ENCODE results near the gene C19orf81.

The C19orf81 gene

DNA sequence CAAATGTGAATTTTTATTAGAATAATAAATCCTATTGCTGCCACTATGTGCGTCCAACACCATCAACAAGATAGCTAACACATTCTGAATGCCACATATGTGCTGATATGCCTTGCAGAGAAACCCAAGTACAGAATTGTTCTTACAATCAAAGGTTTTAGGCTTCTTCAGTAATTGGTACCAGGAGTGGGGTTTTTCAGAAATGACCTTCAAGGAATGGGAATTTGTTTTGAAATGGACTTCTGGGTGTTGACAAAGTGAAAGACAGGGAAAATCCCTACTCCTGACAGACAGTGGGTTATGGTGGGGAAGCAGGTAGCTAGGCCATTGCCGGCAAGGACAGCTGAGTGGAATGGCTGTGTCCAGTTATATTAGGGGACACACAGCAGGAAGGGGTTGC lies 15.3 kb upstream of the C19orf81 start:
- no peak overlapping the region for H2AFZ ChIP-seq (ENCODE audit: low read length)
- no peaks in the 10 kb centered on the region for H3K4me1 ChIP-seq (ENCODE audit: insufficient read depth, low read length, severe bottlenecking)
- H3K27ac ChIP-seq (ENCODE audit: low read depth, low read length, poor library complexity, severe bottlenecking), result no peak overlapping the region
- no peaks in the 10 kb centered on the region; the same call in 1 of the 2 replicates for H3K36me3 ChIP-seq (ENCODE audit: insufficient read depth, low read length)
- H3K79me2 ChIP-seq (ENCODE audit: insufficient read depth, low read length), result no peaks in the 10 kb centered on the region
- H4K20me1 ChIP-seq (ENCODE audit: insufficient read depth, low read length), result no peaks in the 10 kb centered on the region
- no peak overlapping the region for H3K9ac ChIP-seq (ENCODE audit: low read length)
- H3K4me2 ChIP-seq (ENCODE audit: low read length), result no peak overlapping the region
- no peak overlapping the region for H3K4me3 ChIP-seq (ENCODE audit: low read depth, low read length, poor library complexity, severe bottlenecking)
- no peaks in the 10 kb centered on the region for H3F3A ChIP-seq (ENCODE audit: insufficient read depth, low read length)
- TF ChIP-seq, protein P1, sequence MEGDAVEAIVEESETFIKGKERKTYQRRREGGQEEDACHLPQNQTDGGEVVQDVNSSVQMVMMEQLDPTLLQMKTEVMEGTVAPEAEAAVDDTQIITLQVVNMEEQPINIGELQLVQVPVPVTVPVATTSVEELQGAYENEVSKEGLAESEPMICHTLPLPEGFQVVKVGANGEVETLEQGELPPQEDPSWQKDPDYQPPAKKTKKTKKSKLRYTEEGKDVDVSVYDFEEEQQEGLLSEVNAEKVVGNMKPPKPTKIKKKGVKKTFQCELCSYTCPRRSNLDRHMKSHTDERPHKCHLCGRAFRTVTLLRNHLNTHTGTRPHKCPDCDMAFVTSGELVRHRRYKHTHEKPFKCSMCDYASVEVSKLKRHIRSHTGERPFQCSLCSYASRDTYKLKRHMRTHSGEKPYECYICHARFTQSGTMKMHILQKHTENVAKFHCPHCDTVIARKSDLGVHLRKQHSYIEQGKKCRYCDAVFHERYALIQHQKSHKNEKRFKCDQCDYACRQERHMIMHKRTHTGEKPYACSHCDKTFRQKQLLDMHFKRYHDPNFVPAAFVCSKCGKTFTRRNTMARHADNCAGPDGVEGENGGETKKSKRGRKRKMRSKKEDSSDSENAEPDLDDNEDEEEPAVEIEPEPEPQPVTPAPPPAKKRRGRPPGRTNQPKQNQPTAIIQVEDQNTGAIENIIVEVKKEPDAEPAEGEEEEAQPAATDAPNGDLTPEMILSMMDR (IDR thresholded peaks at IDR 0.05; ENCODE audit: low read length), result no peak
- no peak for TF ChIP-seq EZH2 (IDR thresholded peaks at IDR 0.05; ENCODE audit: borderline replicate concordance, low read length)
- H3K9me2 ChIP-seq (ENCODE audit: low read depth, low read length), result no peaks in the 10 kb centered on the region
- 0 out of 2 replicates have a peak, but pooled peaks cover 4% of the 10 kb centered on the region for H3K27me3 ChIP-seq (ENCODE audit: insufficient read depth, low read length)
- peaks cover 7% of the 10 kb centered on the region for H3K9me3 ChIP-seq (ENCODE audit: low read length)

DNA sequence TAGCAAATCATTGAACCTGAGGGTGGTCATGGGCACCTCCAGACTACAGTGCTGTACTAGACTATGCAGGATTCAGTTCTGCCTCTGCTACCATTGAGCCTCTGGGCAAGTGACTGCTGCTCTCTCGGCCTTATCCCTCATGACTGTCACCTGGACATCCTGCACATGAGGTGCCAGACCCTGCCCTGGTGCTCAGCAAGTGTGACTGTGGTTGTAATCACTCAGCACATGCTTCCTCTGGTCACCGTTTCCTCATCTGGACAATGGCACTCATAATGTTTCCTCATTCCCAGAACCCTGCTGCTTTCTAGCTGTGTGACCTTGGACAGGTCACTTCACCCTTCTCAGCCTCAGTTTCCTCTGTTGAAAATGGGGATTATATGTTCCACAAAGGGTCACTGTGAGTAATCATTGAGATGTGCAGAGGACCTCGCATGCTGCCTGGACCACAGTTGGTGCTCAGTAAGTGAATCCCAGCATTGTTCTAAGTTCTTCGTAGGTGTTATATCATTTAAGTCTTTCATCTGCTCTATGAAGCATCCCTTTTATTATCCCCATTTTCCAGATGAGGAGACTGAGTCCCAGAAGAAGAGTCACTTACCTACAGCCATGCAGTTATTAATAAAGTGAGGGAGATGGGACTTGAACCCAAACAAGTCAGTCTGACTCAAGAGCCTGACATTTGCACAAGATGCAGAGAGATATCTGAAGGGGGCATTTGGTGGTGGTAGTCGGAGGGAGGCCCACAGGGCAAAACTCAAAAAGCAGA lies 12.7 kb upstream of the C19orf81 start:
- H3K27ac ChIP-seq (ENCODE audit: low read depth, low read length, poor library complexity, severe bottlenecking), result no peak overlapping the region
- no peaks in the 10 kb centered on the region for H3K79me2 ChIP-seq (ENCODE audit: insufficient read depth, low read length)
- no peak overlapping the region for H3K9ac ChIP-seq (ENCODE audit: low read length)
- 0 out of 2 replicates have a peak, but pooled peaks cover 4% of the 10 kb centered on the region for H3K27me3 ChIP-seq (ENCODE audit: insufficient read depth, low read length)
- no peaks in the 10 kb centered on the region for H3F3A ChIP-seq (ENCODE audit: insufficient read depth, low read length)
- H3K9me3 ChIP-seq (ENCODE audit: low read length), result peaks cover 7% of the 10 kb centered on the region
- no peaks in the 10 kb centered on the region for H3K4me1 ChIP-seq (ENCODE audit: insufficient read depth, low read length, severe bottlenecking)
- H3K4me2 ChIP-seq (ENCODE audit: low read length), result no peak overlapping the region
- no peaks in the 10 kb centered on the region for H4K20me1 ChIP-seq (ENCODE audit: insufficient read depth, low read length)
- no peaks in the 10 kb centered on the region; the same call in 1 of the 2 replicates for H3K36me3 ChIP-seq (ENCODE audit: insufficient read depth, low read length)
- no peak overlapping the region for H2AFZ ChIP-seq (ENCODE audit: low read length)
- no peaks in the 10 kb centered on the region for H3K9me2 ChIP-seq (ENCODE audit: low read depth, low read length)
- no peak overlapping the region for H3K4me3 ChIP-seq (ENCODE audit: low read depth, low read length, poor library complexity, severe bottlenecking)
- no peak for TF ChIP-seq EZH2 (IDR thresholded peaks at IDR 0.05; ENCODE audit: borderline replicate concordance, low read length)
- TF ChIP-seq, protein P1 (IDR thresholded peaks at IDR 0.05; ENCODE audit: low read length), result no peak

DNA sequence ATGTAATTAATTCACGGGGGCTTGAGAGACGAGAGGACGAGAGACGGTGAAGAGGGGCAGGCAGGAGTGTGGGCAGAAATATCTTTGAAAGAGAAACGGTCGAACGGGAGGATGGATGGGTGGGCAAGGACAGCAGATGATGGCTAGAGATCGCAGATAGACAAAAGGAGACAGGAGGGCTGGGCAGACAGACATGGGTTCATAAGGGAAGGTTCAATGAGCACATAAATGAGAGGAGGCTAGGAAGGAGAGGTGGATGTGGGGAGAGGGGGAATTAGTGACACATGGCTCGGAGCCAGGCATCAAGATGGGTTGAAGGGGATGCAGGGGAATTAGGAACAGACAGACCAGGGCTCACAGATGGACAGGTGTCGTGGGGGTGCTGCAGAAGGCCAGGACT lies 10.6 kb upstream of the C19orf81 start:
- Histone ChIP-seq H3K9me3 (ENCODE audit: low read length) (peaks cover 7% of the 10 kb centered on the region), H3K9ac (ENCODE audit: low read length) (no peak overlapping the region), H3K27me3 (ENCODE audit: insufficient read depth, low read length) (no peaks in the 10 kb centered on the region; the same call in 1 of the 2 replicates), H3K9me2 (ENCODE audit: low read depth, low read length) (no peaks in the 10 kb centered on the region), H3K79me2 (ENCODE audit: insufficient read depth, low read length) (no peaks in the 10 kb centered on the region), H3K4me3 (ENCODE audit: low read depth, low read length, poor library complexity, severe bottlenecking) (no peak overlapping the region), H2AFZ (ENCODE audit: low read length) (no peak overlapping the region), H3F3A (ENCODE audit: insufficient read depth, low read length) (no peaks in the 10 kb centered on the region), H3K27ac (ENCODE audit: low read depth, low read length, poor library complexity, severe bottlenecking) (no peak overlapping the region), H4K20me1 (ENCODE audit: insufficient read depth, low read length) (no peaks in the 10 kb centered on the region), H3K4me2 (ENCODE audit: low read length) (no peak overlapping the region), H3K36me3 (ENCODE audit: insufficient read depth, low read length) (no peaks in the 10 kb centered on the region; the same call in 1 of the 2 replicates), H3K4me1 (ENCODE audit: insufficient read depth, low read length, severe bottlenecking) (no peaks in the 10 kb centered on the region)
- TF ChIP-seq, protein P1 (IDR thresholded peaks at IDR 0.05; ENCODE audit: low read length), result no peak
- no peak for TF ChIP-seq EZH2 (IDR thresholded peaks at IDR 0.05; ENCODE audit: borderline replicate concordance, low read length)
